Measurements from ENCODE around the gene GDPGP1. TPM values are rescaled to one million over a fixed set of nuclear protein-coding genes. Genes with fewer than 3 reads are reported as not detected.

The GDPGP1 gene
- total and polyA plus RNA-seq, 2 donors (not counting 1 experiment from before 2014, with no cell fraction given): 9.3 to 10.4 TPM

- Histone ChIP-seq H3K4me2 (replicated peaks; ENCODE audit: low read depth, low read length, poor library complexity, severe bottlenecking) (peak overlapping the region; percentile 90), H3K27me3 (replicated peaks in 1 of 4; ENCODE audit: control extremely low read depth in 1 of 4, control insufficient read depth in 3 of 4, insufficient read depth in 4 of 4, low read length in 3 of 4) (no peaks in the 10 kb centered on the region), H3K79me2 (ENCODE audit: control insufficient read depth, insufficient read depth, low read length) (peaks cover 30% of the 10 kb centered on the region), H3K4me3 (ENCODE audit: control extremely low read depth in 1 of 5, extremely low read depth in 1 of 5, insufficient read depth in 1 of 5, low read depth in 2 of 5, low read length in 4 of 5) (peak overlapping the region; percentile 7 to 99 (median 92)), H2AFZ (ENCODE audit: insufficient read depth, low read depth, low read length, poor library complexity, severe bottlenecking) (no peak overlapping the region), H3K27ac (ENCODE audit: low read length in 2 of 2) (peak overlapping the region; percentile 88 to 99), H3K9me3 (ENCODE audit: control extremely low read depth in 1 of 3, control insufficient read depth in 2 of 3, insufficient read depth in 1 of 3, low read length in 2 of 3) (no peaks in the 10 kb centered on the region), H3K36me3 (replicated peaks in 1 of 2; ENCODE audit: control extremely low read depth in 1 of 2, control insufficient read depth in 1 of 2, extremely low read depth in 1 of 2, insufficient read depth in 2 of 2, low read length in 1 of 2) (peaks cover 0 to 39% of the 10 kb centered on the region in 2 experiments), H4K20me1 (ENCODE audit: control insufficient read depth, insufficient read depth, low read length, poor library complexity, severe bottlenecking) (peaks cover 32% of the 10 kb centered on the region), H3K9ac (ENCODE audit: low read length) (peak overlapping the region; percentile 99), H3K4me1 (ENCODE audit: control insufficient read depth in 2 of 2, insufficient read depth in 2 of 2, low read length in 2 of 2) (peaks cover 40 to 50% of the 10 kb centered on the region in 2 donors)
- WGBS (ENCODE audit: insufficient coverage): 51% methylated on average over 13 of the region's 13 CpGs
- H3K27me3 Mint-ChIP-seq: no peaks in the 10 kb centered on the region
- peak overlapping the region; percentile 97 for H3K27ac Mint-ChIP-seq
- H3K4me1 Mint-ChIP-seq: peaks cover 52% of the 10 kb centered on the region
- no peak for TF ChIP-seq CTCF (IDR thresholded peaks at IDR 0.05)
- TF ChIP-seq EZH2 (IDR thresholded peaks at IDR 0.05; ENCODE audit: borderline replicate concordance, insufficient read depth, low read depth, low read length, poor library complexity, severe bottlenecking): no peak
- CTCF ChIA-PET: interaction anchor here (0.6 to 4.7 kb wide), 14 partner anchors 13 to 701 kb away, joined by 3 to 102 read pairs (median 6); partner anchors contain the start of genes NGRN, SEMA4B and TTLL13
- no peaks in the 10 kb centered on the region for H3K9me3 Mint-ChIP-seq (ENCODE audit: insufficient read depth)
- ATAC-seq (ENCODE audit: low read depth): no peak
- POLR2A ChIA-PET: interaction anchor here (0.7 to 4.8 kb wide), 8 partner anchors 17 to 72 kb away, joined by 3 to 56 read pairs (median 6); partner anchors contain the start of gene NGRN
- H3K4me3 Mint-ChIP-seq: peak overlapping the region; percentile 97
- DNase-seq: peak; percentile 71
- intact Hi-C loops (cut with micrococcal nuclease): loop anchor here (5.0 kb wide), 3 partner anchors 55 to 170 kb away; partner anchors contain the start of gene IDH2
These were observed 1.8 kb upstream of the GDPGP1 start for GRCh38 chr15:90232196-90232595.

DNA sequence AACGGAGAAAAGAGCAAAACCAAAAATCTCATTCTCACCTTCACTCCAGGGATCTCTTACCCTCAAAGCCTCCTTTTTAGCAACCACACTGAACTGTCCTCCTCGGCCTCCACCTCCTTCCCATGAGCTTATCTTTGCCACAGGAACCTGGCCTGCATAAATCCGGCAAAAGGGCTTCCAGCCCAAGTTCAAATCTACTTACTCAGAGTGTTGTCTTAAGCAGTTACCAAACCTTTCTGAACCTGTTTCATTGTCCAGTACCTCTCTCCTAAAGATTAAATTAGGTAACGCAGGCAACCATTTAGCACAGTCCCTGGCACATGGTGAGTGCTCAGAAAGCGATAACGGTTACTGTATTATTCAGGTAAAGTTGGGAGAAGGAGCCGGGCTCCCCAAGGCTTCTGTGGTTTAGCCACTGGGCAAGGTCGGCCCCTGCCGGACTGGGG, 1.0 kb upstream of the GDPGP1 start:
- Histone ChIP-seq H3K4me1 (ENCODE audit: control insufficient read depth in 2 of 2, insufficient read depth in 2 of 2, low read length in 2 of 2) (peaks cover 40 to 50% of the 10 kb centered on the region in 2 donors), H3K79me2 (ENCODE audit: control insufficient read depth, insufficient read depth, low read length) (peaks cover 25% of the 10 kb centered on the region), H3K4me2 (replicated peaks; ENCODE audit: low read depth, low read length, poor library complexity, severe bottlenecking) (peak overlapping the region; percentile 90), H3K9ac (ENCODE audit: low read length) (peak overlapping the region; percentile 99), H3K36me3 (replicated peaks in 1 of 2; ENCODE audit: control extremely low read depth in 1 of 2, control insufficient read depth in 1 of 2, extremely low read depth in 1 of 2, insufficient read depth in 2 of 2, low read length in 1 of 2) (peaks cover 0 to 32% of the 10 kb centered on the region in 2 experiments), H3K9me3 (ENCODE audit: control extremely low read depth in 1 of 3, control insufficient read depth in 2 of 3, insufficient read depth in 1 of 3, low read length in 2 of 3) (no peaks in the 10 kb centered on the region), H3K27me3 (replicated peaks in 1 of 4; ENCODE audit: control extremely low read depth in 1 of 4, control insufficient read depth in 3 of 4, insufficient read depth in 4 of 4, low read length in 3 of 4) (no peaks in the 10 kb centered on the region), H2AFZ (ENCODE audit: insufficient read depth, low read depth, low read length, poor library complexity, severe bottlenecking) (peak overlapping the region; percentile 55), H4K20me1 (ENCODE audit: control insufficient read depth, insufficient read depth, low read length, poor library complexity, severe bottlenecking) (peaks cover 24% of the 10 kb centered on the region), H3K27ac (ENCODE audit: low read length in 2 of 2) (peak overlapping the region; percentile 88 to 99), H3K4me3 (ENCODE audit: control extremely low read depth in 1 of 5, extremely low read depth in 1 of 5, insufficient read depth in 1 of 5, low read depth in 2 of 5, low read length in 4 of 5) (peak overlapping the region; percentile 71 to 99 (median 92))
- ChIA-PET POLR2A (interaction anchor here (0.7 to 4.8 kb wide), 14 partner anchors 11 to 79 kb away, joined by 3 to 56 read pairs (median 5); partner anchors contain the start of genes NGRN and SEMA4B), CTCF (interaction anchor here (0.6 to 4.7 kb wide), 20 partner anchors 14 to 701 kb away, joined by 3 to 102 read pairs (median 6); partner anchors contain the start of genes NGRN, SEMA4B and TTLL13)
- peak overlapping the region; percentile 97 for H3K4me3 Mint-ChIP-seq
- 9% methylated on average over 9 of the region's 9 CpGs for WGBS (ENCODE audit: insufficient coverage)
- TF ChIP-seq EZH2 (IDR thresholded peaks at IDR 0.05; ENCODE audit: borderline replicate concordance, insufficient read depth, low read depth, low read length, poor library complexity, severe bottlenecking) (no peak), CTCF (IDR thresholded peaks at IDR 0.05) (peak; percentile 26)
- no peak for ATAC-seq (ENCODE audit: low read depth)
- no peaks in the 10 kb centered on the region for H3K27me3 Mint-ChIP-seq
- H3K4me1 Mint-ChIP-seq: peaks cover 52% of the 10 kb centered on the region
- no peak for DNase-seq
- H3K9me3 Mint-ChIP-seq (ENCODE audit: insufficient read depth): no peaks in the 10 kb centered on the region
- intact Hi-C loops (cut with micrococcal nuclease): loop anchor here (1.0 to 5.0 kb wide), 5 partner anchors 32 to 169 kb away; partner anchors contain the start of genes IDH2 and SEMA4B
- H3K27ac Mint-ChIP-seq: peak overlapping the region; percentile 97
